Spleen (tissue), 7 donors: ENCODE measurements around the gene JPH2.

Experiments used
- CTCF ChIP-seq, 11 experiments: fragments of 200-600 bp in 7 of 11; fragments of 450-650 bp in 4 of 11; sonication (generic) in 4 of 11; IDR thresholded peaks in 8 of 11; conservative IDR thresholded peaks in 3 of 11; 1 replicate in 7 of 11; 2 replicates in 4 of 11; pipeline versions ENCODE4 v1.4.0 to v1.8.0; 2016 to 2021; ENCODE audit warnings: antibody characterized with exemption in 11 of 11, inconsistent platforms in 4 of 11, mild to moderate bottlenecking in 1 of 11
- POLR2AphosphoS5 ChIP-seq, 3 donors: sonication (generic); formaldehyde crosslinking; IDR thresholded peaks; one replicate each; pipeline ENCODE4 v1.5.1; 2017; ENCODE audit warnings: antibody characterized with exemption in 3 of 3
- donor health status: DM: no; HTN: no; CAD: no; lungs with moderate emphysema.
- donor health status: DM: no; HTN: no; CAD: no.
- donor health status: DM: no; HTN: no; CAD: no.

DNA sequence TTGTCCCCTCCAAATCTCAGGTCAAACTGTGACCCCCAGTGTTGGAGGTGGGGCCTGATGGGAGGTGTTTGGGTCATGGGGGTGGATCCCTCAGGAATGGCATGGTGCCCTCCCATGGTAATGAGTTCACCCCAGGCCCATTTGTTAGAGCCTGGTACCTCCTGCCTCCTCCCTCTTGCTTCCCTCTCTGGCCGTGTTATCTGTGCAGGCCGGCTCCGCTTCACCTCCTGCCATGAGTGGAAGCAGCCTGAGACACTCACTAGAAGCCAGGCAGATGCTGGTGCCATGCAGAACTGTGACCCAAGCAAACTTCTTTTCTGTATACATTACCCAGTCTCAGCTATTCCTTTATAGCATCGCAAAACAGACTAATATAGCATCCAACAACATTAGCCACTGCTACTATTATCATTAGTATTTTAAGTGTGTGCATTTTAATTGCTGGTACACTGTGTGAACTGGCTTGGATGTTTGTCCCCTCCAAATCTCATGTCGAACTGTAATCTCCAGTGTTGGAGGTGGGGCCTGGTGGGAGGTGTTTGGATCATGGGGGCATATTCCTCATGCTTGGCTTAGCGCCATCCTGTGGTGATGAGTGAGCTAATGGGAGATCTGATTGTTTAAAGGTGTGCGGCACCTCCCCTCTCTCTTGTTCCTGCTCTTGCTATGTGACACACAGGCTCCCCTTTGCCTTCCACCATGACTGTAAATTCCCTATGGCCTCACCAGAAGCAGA lies 35.8 kb upstream of the JPH2 start:
- no peak for TF ChIP-seq CTCF (IDR thresholded peaks at IDR 0.05 in 8 of 11, conservative IDR thresholded peaks at IDR 0.05 in 3 of 11)
- TF ChIP-seq POLR2AphosphoS5 (IDR thresholded peaks at IDR 0.05): no peak
